HUES48 (cell line): Measurements from ENCODE around the gene CLEC20A.
"Not testable (repeated sequence)": the region's sequence is repeated elsewhere in the genome, so short reads cannot be mapped to it uniquely, and the experiment has no call there.

Experiments used
- H3K27ac ChIP-seq: one replicate; pipeline ENCODE4 v1.7.0; 2013; ENCODE audit warnings: low read depth, low read length, inconsistent platforms
- H3K27me3 ChIP-seq: 2 replicates; pipeline ENCODE4 v1.6.1; 2013; ENCODE audit warnings: mild to moderate bottlenecking, low read length; ENCODE audit not compliant: control insufficient read depth, insufficient read depth
- H3K36me3 ChIP-seq: 2 replicates; pipeline ENCODE4 v1.6.1; 2013; ENCODE audit warnings: low read length; ENCODE audit not compliant: control insufficient read depth, insufficient read depth
- H3K4me1 ChIP-seq: 2 replicates; pipeline ENCODE4 v1.6.1; 2013; ENCODE audit warnings: mild to moderate bottlenecking, low read length; ENCODE audit not compliant: control insufficient read depth, insufficient read depth
- H3K4me3 ChIP-seq: 2 replicates; pipeline ENCODE4 v1.5.1; 2013; ENCODE audit warnings: mild to moderate bottlenecking, low read depth, low read length
- H3K9ac ChIP-seq: 2 replicates; pipeline ENCODE4 v1.6.1; 2013; ENCODE audit warnings: mild to moderate bottlenecking, low read depth, low read length, moderate library complexity
- H3K9me3 ChIP-seq: 2 replicates; pipeline ENCODE4 v1.6.1; 2013; ENCODE audit warnings: low read length; ENCODE audit not compliant: control insufficient read depth, insufficient read depth

Gene CLEC20A

GRCh38 chr1:178509414-178510007, 12.7 kb upstream of the CLEC20A start:
- H3K27me3 ChIP-seq, result no peaks in the 10 kb centered on the region
- no peak overlapping the region for H3K9ac ChIP-seq
- H3K4me3 ChIP-seq, result no peak overlapping the region
- no peaks in the 10 kb centered on the region for H3K36me3 ChIP-seq
- no peak overlapping the region for H3K27ac ChIP-seq
- H3K4me1 ChIP-seq, result no peaks in the 10 kb centered on the region
- H3K9me3 ChIP-seq, result no peaks in the 10 kb centered on the region

DNA sequence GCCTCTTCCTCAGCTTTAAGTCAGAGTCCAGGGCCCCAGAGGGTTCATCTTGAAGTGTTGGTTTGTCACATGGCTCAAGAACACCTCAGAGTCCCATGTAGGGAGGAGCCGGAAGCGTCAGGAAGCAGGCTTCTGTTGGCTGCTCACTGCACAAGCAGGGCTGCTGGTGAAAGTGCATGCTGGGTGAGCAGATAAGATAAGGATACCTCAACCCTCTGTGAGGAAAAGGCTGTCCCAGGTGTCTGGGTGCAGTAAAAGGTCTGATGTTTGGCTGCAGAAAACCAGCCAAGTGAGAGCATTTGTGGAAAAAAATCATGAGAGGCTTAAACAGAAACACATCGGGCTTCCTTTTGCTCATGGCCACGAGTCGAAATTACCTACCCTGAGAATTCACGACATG, 9.9 kb upstream of the CLEC20A start:
- H3K27ac ChIP-seq, result no peak overlapping the region
- H3K4me3 ChIP-seq, result no peak overlapping the region
- no peaks in the 10 kb centered on the region for H3K36me3 ChIP-seq
- no peak overlapping the region for H3K9ac ChIP-seq
- H3K9me3 ChIP-seq, result no peaks in the 10 kb centered on the region
- no peaks in the 10 kb centered on the region for H3K27me3 ChIP-seq
- no peaks in the 10 kb centered on the region for H3K4me1 ChIP-seq

DNA sequence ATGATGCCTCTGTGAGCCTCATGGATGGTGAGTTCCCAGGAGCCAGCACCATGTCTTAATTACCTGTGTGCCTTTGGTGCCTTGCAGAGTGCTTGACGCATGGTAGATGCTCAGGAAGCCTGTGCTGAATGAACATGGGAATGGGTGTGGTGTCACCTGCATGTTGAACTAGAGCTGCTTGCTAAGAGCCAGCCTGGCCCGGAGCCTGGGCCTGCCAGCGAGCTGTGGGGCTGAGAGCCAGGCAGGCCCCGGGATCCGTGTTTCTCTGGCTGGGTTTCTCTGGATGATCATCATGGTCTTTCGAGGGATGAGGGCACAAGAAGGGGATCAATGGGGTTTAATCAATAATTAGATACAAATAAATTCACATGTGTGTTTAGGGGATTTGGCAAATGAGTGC, 9.4 kb upstream of the CLEC20A start:
- Histone ChIP-seq H3K27ac (no peak overlapping the region), H3K4me3 (no peak overlapping the region), H3K9ac (no peak overlapping the region), H3K36me3 (no peaks in the 10 kb centered on the region), H3K27me3 (no peaks in the 10 kb centered on the region), H3K9me3 (no peaks in the 10 kb centered on the region), H3K4me1 (no peaks in the 10 kb centered on the region)

DNA sequence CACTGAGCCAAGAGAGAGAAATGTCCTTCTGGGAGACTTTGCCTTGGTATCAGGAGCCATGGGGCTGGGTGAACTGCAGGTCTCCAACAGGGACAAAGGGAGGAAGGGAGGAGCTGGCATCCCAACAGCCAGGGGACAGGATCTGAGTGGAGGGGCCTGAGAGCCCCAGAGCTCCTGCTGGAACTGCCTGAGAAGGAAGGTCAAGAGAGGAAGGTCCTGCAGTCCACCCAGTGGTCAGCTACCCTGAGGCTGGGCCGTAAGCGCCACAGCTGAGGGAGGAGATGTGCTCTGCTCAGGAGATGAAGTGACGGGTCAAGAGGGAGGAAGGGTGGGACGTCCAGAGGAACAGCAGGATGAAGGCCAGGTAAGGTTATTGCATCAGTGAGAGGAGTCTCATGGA, 7.5 kb upstream of the CLEC20A start:
- Histone ChIP-seq H3K9me3 (no peaks in the 10 kb centered on the region), H3K4me3 (no peak overlapping the region), H3K27ac (no peak overlapping the region), H3K4me1 (no peaks in the 10 kb centered on the region), H3K36me3 (no peaks in the 10 kb centered on the region), H3K27me3 (no peaks in the 10 kb centered on the region), H3K9ac (no peak overlapping the region)

DNA sequence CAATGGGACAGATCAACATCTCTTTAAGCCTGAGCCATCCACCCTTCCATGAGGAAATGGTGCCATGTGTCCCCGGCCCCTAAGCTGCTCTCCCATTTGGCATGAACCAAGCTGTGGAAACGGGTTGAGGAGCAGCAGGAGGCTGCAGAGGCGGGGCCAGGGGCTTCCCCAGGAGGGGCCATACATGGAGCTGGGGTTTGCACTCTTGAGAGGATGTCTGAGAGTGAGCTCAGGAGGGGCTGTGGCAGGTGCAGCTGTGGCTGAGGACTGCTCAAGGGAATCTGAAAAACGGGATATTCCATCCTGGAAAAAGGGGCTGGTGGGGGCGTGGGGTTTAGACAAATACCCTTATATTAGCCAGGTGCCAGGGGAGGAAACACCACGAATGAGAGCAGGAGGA, 7.1 kb upstream of the CLEC20A start:
- Histone ChIP-seq H3K9ac (no peak overlapping the region), H3K27me3 (no peaks in the 10 kb centered on the region), H3K4me1 (no peaks in the 10 kb centered on the region), H3K4me3 (no peak overlapping the region), H3K36me3 (no peaks in the 10 kb centered on the region), H3K9me3 (no peaks in the 10 kb centered on the region), H3K27ac (no peak overlapping the region)

DNA sequence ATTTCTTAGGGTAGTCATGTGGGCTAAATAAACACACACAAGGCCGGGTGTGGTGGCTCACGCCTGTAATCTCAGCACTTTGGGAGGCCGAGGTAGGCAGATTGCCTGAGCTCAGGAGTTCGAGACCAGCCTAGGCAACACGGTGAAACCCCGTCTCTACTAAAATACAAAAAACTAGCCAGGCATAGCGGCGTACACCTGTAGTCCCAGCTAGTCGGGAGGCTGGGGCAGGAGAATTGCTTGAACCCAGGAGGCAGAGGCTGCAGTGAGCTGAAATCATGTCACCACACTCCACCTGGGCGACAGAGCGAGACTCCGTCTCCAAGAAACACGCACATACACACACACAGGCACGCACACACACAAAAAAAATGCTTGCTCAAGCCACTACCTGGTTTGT, 6.6 kb upstream of the CLEC20A start:
- H3K27me3 ChIP-seq, H3K27ac ChIP-seq, H3K36me3 ChIP-seq, H3K9ac ChIP-seq, H3K4me3 ChIP-seq, H3K9me3 ChIP-seq, H3K4me1 ChIP-seq: not testable (repeated sequence)

- Histone ChIP-seq H3K36me3 (no peaks in the 10 kb centered on the region), H3K4me3 (no peak overlapping the region), H3K9ac (no peak overlapping the region), H3K27ac (no peak overlapping the region), H3K9me3 (no peaks in the 10 kb centered on the region), H3K4me1 (no peaks in the 10 kb centered on the region), H3K27me3 (no peaks in the 10 kb centered on the region)
Observed at GRCh38 chr1:178502856-178503255, 6.1 kb upstream of the CLEC20A start.

DNA sequence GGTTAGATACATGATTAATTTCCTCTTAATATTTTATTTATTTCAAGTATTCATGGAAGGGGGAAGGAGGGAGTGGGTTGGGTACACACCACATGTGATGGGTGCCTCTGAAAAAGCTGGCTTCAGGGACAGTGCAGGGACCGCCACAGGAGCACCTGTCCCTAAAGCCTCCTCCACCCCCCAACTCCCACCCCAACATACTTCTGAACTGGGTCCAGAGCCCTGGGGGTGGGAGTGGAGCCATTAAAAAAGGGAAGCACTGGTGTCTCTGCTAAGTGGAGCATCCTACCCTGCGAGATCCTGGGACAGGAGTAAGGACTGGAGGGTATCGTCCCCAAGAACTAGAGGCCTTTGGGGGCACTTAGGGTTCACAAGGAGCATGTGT, 5.6 kb upstream of the CLEC20A start:
- H3K4me3 ChIP-seq, result no peak overlapping the region
- no peaks in the 10 kb centered on the region for H3K27me3 ChIP-seq
- no peaks in the 10 kb centered on the region for H3K9me3 ChIP-seq
- H3K9ac ChIP-seq, result no peak overlapping the region
- H3K4me1 ChIP-seq, result no peaks in the 10 kb centered on the region
- no peaks in the 10 kb centered on the region for H3K36me3 ChIP-seq
- no peak overlapping the region for H3K27ac ChIP-seq

DNA sequence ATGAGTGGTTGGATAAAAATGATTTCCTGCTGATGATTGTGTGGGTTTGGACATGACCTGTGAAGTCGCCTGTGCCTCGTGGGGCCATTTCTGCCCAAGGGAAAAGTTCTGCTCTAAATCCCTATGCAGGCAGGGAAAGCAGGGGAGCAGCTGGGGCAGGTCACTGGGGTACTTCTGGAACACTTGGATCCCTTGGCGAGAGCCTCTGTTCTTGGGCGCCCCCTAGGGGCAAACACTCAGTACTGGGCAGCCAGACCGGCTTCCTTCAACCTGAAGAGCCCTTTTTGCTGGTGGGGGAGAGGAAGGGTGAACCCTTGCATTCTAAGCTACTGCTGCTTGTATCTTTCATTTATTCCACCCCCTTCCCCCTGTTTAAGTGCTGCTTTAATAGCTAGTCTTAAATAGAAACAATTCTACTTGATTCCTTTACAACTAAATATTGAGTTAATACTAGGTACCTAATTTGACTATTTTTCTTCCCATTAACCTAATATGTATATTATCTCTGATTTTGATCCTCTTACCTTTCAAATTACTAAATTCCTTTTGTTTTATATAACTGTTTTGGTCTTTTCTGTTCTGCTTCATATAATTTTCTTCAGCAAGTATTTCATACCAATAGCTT, 5.1 kb upstream of the CLEC20A start:
- H3K4me1 ChIP-seq, result no peaks in the 10 kb centered on the region
- H3K27me3 ChIP-seq, result no peaks in the 10 kb centered on the region
- no peaks in the 10 kb centered on the region for H3K9me3 ChIP-seq
- no peak overlapping the region for H3K4me3 ChIP-seq
- H3K27ac ChIP-seq, result no peak overlapping the region
- no peaks in the 10 kb centered on the region for H3K36me3 ChIP-seq
- no peak overlapping the region for H3K9ac ChIP-seq

- Histone ChIP-seq H3K9me3 (no peaks in the 10 kb centered on the region), H3K9ac (no peak overlapping the region), H3K27me3 (no peaks in the 10 kb centered on the region), H3K4me3 (no peak overlapping the region), H3K36me3 (no peaks in the 10 kb centered on the region), H3K27ac (no peak overlapping the region), H3K4me1 (no peaks in the 10 kb centered on the region)
Observed at GRCh38 chr1:178500936-178501554, 4.3 kb upstream of the CLEC20A start.

DNA sequence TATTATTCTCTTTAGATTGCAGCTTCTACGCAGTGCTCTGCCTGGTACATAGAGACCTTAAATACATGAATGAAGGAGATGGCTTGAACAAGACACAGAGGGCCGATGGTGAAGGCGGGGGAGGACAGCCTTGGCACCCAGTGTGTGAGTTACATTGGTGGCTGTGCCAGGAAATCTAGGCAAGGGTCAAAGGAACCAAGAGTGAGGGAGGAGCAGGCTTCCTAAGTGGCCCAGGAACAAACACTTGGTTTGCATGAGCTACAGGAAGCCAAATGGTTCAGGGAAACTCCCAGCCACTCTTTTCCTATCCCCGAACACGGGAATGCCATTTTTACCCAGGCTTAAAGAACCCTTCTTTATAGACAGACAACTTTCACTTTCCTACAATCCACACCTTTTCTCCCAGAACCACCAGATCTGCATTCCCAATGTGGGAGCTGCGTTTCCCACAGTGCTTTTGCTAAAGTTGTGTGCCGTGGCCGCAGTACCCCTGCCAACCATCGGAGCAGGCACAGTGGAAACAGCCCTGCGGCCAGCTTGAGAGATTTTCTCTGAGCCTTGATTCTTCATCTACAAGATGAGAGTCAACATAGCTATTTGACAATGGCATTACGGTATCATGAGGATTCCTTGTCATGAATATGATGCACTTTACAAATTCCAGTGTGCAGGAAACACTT, 3.5 kb upstream of the CLEC20A start:
- Histone ChIP-seq H3K4me3 (no peak overlapping the region), H3K9ac (no peak overlapping the region), H3K4me1 (no peaks in the 10 kb centered on the region), H3K27ac (no peak overlapping the region), H3K9me3 (no peaks in the 10 kb centered on the region), H3K36me3 (no peaks in the 10 kb centered on the region), H3K27me3 (no peaks in the 10 kb centered on the region)
